Stomach (tissue), 9 donors: ENCODE results near the gene MAP7. TPM values are rescaled to one million over a fixed set of nuclear protein-coding genes. Genes with fewer than 3 reads are reported as not detected.

Experiments used
- DNase-seq, 2 donors: peaks; one replicate each; pipeline versions ENCODE4 v3.0.0 to v3.0.0-alpha.2; 2013 to 2019
- H3K27ac ChIP-seq, 5 donors: fragments of 200-600 bp in 4 of 5; sonication (generic) in 4 of 5; one replicate each; pipeline ENCODE4 v1.5.1; 2013 to 2019; ENCODE audit warnings: mild to moderate bottlenecking in 1 of 5, moderate library complexity in 1 of 5
- H3K27me3 ChIP-seq, 3 donors: fragments of 200-600 bp; sonication (generic); one replicate each; pipeline ENCODE4 v1.5.1; 2017 to 2019; ENCODE audit warnings: mixed run types in 1 of 3
- H3K36me3 ChIP-seq, 4 donors: fragments of 200-600 bp; sonication (generic); 1 replicate in 3 of 4; 2 replicates in 1 of 4; pipeline ENCODE4 v1.5.1; 2016 to 2019
- H3K4me1 ChIP-seq, 4 donors: fragments of 200-600 bp; sonication (generic); one replicate each; pipeline ENCODE4 v1.5.1; 2016 to 2019
- H3K4me3 ChIP-seq, 4 donors: fragments of 200-600 bp; sonication (generic) in 3 of 4; one replicate each; pipeline ENCODE4 v1.5.1; 2016 to 2019; ENCODE audit warnings: mild to moderate bottlenecking in 1 of 4
- H3K9me3 ChIP-seq, 4 donors: fragments of 200-600 bp; sonication (generic); one replicate each; pipeline ENCODE4 v1.5.1; 2016 to 2019
- EP300 ChIP-seq: sonication (generic); formaldehyde crosslinking; IDR thresholded peaks from one replicate; pipeline ENCODE4 v1.6.1; 2017; ENCODE audit warnings: antibody characterized with exemption
- POLR2A ChIP-seq, 4 donors: fragments of 450-650 bp; IDR thresholded peaks; one replicate each; pipeline ENCODE4 v1.6.1; 2016; ENCODE audit warnings: antibody characterized with exemption in 4 of 4, control low read depth in 2 of 4, mild to moderate bottlenecking in 1 of 4, moderate library complexity in 1 of 4
- POLR2AphosphoS5 ChIP-seq, 3 donors: sonication (generic); formaldehyde crosslinking; IDR thresholded peaks; one replicate each; pipeline ENCODE4 v1.6.1; 2016; ENCODE audit warnings: antibody characterized with exemption in 3 of 3
- WGBS, 5 donors: extraction: QIAGEN DNeasy Blood & Tissue Kit in 3 of 5; methylation state at CpG; one replicate each; pipeline versions ENCODE4 v1.1.5 to v1.1.7; 2013 to 2018; 5-methylcytosine and 5-hydroxymethylcytosine counted together
- intact Hi-C: fragments of 100-400 bp; cut with DNase I; formaldehyde crosslinking; loops from one replicate; pipeline ENCODE4 v1.15.1; 2023; ENCODE audit warnings: low total_unique reads
- polyA plus RNA-seq, 3 donors: library from polyadenylated mRNA; stranded (reverse); fragments of 200-250 nt; gene quantifications; one replicate each; pipeline ENCODE4 v1.2.3, GENCODE V29; 2013
- total RNA-seq, 5 donors: library from RNA; depleted of rRNA; stranded (reverse); fragments of >200 nt; gene quantifications; one replicate each; pipeline versions ENCODE4 v1.1.0 to v1.2.3, GENCODE V29; 2014 to 2016
- TF ChIP-seq, protein P1 (sequence below), 7 experiments: fragments of 450-650 bp in 4 of 7; fragments of 200-600 bp in 3 of 7; sonication (generic) in 3 of 7; IDR thresholded peaks; one replicate each; pipeline ENCODE4 v1.5.1; 2016 to 2019; ENCODE audit warnings: antibody characterized with exemption in 7 of 7, control low read depth in 2 of 7, mild to moderate bottlenecking in 1 of 7
- donor health status: healthy with polysubstance abuse.
- donor health status: Bipolar disorder and iron deficiency.
- donor health status: healthy.

The MAP7 gene
- total and polyA plus RNA-seq, 8 donors, result 2.3 to 28.3 (median 9.7) TPM

DNA sequence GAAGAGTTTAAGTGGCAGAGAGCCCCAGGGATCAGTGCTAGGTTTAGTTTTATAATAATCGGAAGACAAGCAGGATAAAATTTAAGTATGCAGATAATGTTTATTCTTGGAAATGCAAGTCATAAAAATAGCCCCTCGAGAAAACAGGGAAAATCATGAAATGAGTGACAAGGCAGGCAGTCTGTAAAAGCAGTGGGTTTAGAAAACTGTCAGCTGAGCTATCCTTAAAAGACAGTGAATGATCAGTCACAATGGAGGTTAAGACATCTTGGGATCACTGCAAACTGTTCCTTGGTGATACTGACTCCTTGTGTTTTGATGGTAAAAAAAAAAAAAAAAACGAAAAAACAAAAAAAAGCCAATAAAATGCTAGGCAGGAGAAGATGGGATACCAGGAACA is 199.3 kb downstream of the MAP7 start:
- H3K27me3 ChIP-seq, result no peaks in the 10 kb centered on the region
- peaks cover 0 to 16% (median 4%) of the 10 kb centered on the region in 4 donors for H3K36me3 ChIP-seq
- no peak overlapping the region for H3K27ac ChIP-seq
- no peaks in the 10 kb centered on the region for H3K9me3 ChIP-seq
- intact Hi-C loops, result no loop called here
- TF ChIP-seq POLR2AphosphoS5 (IDR thresholded peaks at IDR 0.05) (no peak), POLR2A (IDR thresholded peaks at IDR 0.05) (no peak)
- H3K4me1 ChIP-seq, result peaks cover 0 to 3% (median 0%) of the 10 kb centered on the region in 4 donors
- H3K4me3 ChIP-seq, result no peak overlapping the region
- WGBS, 5 donors, result 71 to 87% (median 84%) methylated on average over 3 of the region's 3 CpGs
- DNase-seq, result no peak

DNA sequence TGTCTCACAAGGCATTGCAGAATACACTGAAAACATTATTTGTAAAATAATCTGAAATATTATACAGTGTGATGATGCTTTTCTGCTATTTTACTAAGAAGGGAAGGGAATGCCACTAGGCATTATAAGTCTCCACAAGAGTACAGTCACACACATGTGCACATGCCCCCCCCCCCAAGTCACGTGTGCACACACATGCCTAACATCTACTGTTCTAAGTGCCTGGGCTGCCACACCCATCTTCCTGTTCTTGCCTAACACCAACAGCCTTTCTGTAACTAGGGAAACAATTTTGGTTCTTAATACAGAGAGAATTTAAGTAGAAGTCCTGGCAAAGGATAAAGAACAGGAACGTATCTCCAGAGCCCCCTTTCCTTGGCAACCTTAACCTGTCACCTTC is 202.4 kb downstream of the MAP7 start:
- intact Hi-C loops, result no loop called here
- Histone ChIP-seq H3K36me3 (peaks cover 0 to 30% (median 12%) of the 10 kb centered on the region in 4 donors), H3K27ac (no peak overlapping the region), H3K9me3 (no peaks in the 10 kb centered on the region), H3K4me1 (peaks cover 0 to 3% (median 0%) of the 10 kb centered on the region in 4 donors), H3K4me3 (no peak overlapping the region), H3K27me3 (no peaks in the 10 kb centered on the region)
- WGBS, 5 donors, result 67 to 76% (median 69%) methylated on average over 2 of the region's 2 CpGs
- no peak for DNase-seq
- TF ChIP-seq POLR2A (IDR thresholded peaks at IDR 0.05), result no peak
- no peak for TF ChIP-seq POLR2AphosphoS5 (IDR thresholded peaks at IDR 0.05)
- no peak for TF ChIP-seq EP300
- TF ChIP-seq, protein P1, sequence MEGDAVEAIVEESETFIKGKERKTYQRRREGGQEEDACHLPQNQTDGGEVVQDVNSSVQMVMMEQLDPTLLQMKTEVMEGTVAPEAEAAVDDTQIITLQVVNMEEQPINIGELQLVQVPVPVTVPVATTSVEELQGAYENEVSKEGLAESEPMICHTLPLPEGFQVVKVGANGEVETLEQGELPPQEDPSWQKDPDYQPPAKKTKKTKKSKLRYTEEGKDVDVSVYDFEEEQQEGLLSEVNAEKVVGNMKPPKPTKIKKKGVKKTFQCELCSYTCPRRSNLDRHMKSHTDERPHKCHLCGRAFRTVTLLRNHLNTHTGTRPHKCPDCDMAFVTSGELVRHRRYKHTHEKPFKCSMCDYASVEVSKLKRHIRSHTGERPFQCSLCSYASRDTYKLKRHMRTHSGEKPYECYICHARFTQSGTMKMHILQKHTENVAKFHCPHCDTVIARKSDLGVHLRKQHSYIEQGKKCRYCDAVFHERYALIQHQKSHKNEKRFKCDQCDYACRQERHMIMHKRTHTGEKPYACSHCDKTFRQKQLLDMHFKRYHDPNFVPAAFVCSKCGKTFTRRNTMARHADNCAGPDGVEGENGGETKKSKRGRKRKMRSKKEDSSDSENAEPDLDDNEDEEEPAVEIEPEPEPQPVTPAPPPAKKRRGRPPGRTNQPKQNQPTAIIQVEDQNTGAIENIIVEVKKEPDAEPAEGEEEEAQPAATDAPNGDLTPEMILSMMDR (IDR thresholded peaks at IDR 0.05), result no peak

DNA sequence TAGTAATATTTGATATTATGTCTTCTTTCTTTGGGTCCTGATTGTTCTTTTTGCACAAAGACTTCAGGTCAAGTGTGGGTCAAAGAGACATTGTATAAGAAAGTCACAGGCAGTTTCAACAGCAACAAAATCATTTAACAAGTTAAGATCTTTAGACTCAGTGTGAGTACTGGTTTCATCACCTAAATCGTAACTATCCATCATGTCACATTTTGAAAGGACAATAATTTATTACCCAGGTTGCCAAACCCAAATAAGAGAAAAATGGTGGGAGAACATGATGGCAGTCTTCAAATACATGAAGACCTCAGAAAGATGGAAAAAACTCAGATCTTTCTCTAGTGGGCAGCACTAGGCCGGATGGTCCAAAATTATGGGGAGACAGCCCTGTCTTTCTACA is 205.1 kb downstream of the MAP7 start:
- TF ChIP-seq POLR2AphosphoS5 (IDR thresholded peaks at IDR 0.05) (no peak), POLR2A (IDR thresholded peaks at IDR 0.05) (no peak), EP300 (no peak)
- TF ChIP-seq, protein P1 (IDR thresholded peaks at IDR 0.05), result no peak
- intact Hi-C loops, result no loop called here
- 94 to 100% (median 97%) methylated on average over 2 of the region's 2 CpGs for WGBS, 5 donors

DNA sequence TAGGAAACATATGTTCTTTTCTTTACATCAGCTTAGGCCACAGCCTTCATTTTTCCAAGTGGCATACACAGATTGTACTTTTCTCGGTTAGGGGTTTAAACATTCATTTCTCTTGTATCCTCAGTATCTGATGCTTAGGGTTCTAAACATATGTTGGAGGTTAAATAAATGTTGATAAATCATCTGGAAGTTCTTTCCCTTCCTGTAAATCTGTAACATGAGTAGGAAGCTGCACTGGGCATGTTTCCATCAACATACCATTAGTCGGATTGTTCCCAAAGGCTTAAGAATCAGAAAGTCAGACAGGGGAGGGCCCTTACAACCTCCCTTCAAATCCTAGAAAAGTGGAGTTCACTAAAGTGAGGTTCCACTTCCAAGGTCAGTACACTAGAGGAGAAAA is 205.8 kb downstream of the MAP7 start:
- Histone ChIP-seq H3K9me3 (no peaks in the 10 kb centered on the region), H3K4me3 (no peak overlapping the region), H3K4me1 (peaks cover 0 to 3% (median 0%) of the 10 kb centered on the region in 4 donors), H3K27me3 (no peaks in the 10 kb centered on the region), H3K27ac (no peak overlapping the region), H3K36me3 (peaks cover 0 to 21% (median 9%) of the 10 kb centered on the region in 4 donors)
- WGBS, 5 donors, result 52 to 71% (median 58%) methylated on average over 2 of the region's 2 CpGs
- intact Hi-C loops, result no loop called here
- DNase-seq, result peak in 1 of 2 donors; percentile 51
- no peak for TF ChIP-seq POLR2AphosphoS5 (IDR thresholded peaks at IDR 0.05)
- TF ChIP-seq, protein P1 (IDR thresholded peaks at IDR 0.05), result no peak
- no peak for TF ChIP-seq POLR2A (IDR thresholded peaks at IDR 0.05)
- TF ChIP-seq EP300, result no peak

More for the DNA sequence above, 205.1 kb downstream of the MAP7 start:
- H3K36me3 ChIP-seq, result peaks cover 0 to 25% (median 12%) of the 10 kb centered on the region in 4 donors
- no peak overlapping the region for H3K27ac ChIP-seq
- H3K27me3 ChIP-seq, result no peaks in the 10 kb centered on the region
- DNase-seq, result no peak
- H3K4me1 ChIP-seq, result peaks cover 0 to 3% (median 0%) of the 10 kb centered on the region in 4 donors
- H3K9me3 ChIP-seq, result no peaks in the 10 kb centered on the region
- H3K4me3 ChIP-seq, result no peak overlapping the region

DNA sequence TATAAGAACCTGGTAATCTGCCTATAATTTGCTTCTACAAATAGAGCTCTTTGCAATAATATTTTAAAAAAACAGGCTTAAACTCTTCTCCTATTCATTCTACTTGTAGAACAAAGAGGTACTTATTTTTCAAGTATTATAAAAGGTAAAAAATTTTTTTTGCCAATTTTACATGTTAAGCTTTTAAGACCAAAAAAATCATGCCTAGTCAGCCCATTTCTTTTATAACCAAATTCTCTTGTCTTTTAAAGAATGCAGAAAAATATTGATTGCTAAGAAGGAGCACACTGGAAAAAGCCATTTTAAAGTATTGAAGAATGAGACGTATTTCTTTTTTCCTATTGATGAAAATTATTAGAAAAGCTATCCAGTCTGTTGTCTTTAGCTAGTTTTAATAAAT is 206.5 kb downstream of the MAP7 start:
- H3K9me3 ChIP-seq, result no peaks in the 10 kb centered on the region
- no peak overlapping the region for H3K27ac ChIP-seq
- peaks cover 0 to 3% (median 0%) of the 10 kb centered on the region in 4 donors for H3K4me1 ChIP-seq
- H3K27me3 ChIP-seq, result no peaks in the 10 kb centered on the region
- no peak overlapping the region for H3K4me3 ChIP-seq
- no peak for TF ChIP-seq POLR2AphosphoS5 (IDR thresholded peaks at IDR 0.05)
- no peak for TF ChIP-seq EP300
- TF ChIP-seq POLR2A (IDR thresholded peaks at IDR 0.05), result no peak
- TF ChIP-seq, protein P1 (IDR thresholded peaks at IDR 0.05), result no peak
- DNase-seq, result no peak
- 85 to 92% (median 90%) methylated on average over 1 of the region's 1 CpG for WGBS, 5 donors
- peaks cover 0 to 19% (median 8%) of the 10 kb centered on the region in 4 donors for H3K36me3 ChIP-seq
- intact Hi-C loops, result no loop called here
